Embryonic facial prominence (tissue), 1 donor: Measurements from ENCODE around the gene SNCA.

Experiments used
- DNase-seq: peaks from one replicate; pipeline ENCODE4 v3.0.0-alpha.2; 2016; ENCODE audit errors: extremely low spot score

Gene SNCA

GRCh38 chr4:89754531-89754930 lies 82.4 kb downstream of the SNCA start:
- no peak for DNase-seq

- DNase-seq, result peak; percentile 49
These were observed 83.3 kb downstream of the SNCA start for GRCh38 chr4:89753601-89754066.

GRCh38 chr4:89752932-89753598 lies 83.9 kb downstream of the SNCA start:
- no peak for DNase-seq

GRCh38 chr4:89751416-89751815 lies 85.5 kb downstream of the SNCA start:
- no peak for DNase-seq

- DNase-seq, result no peak
These were observed 90.6 kb downstream of the SNCA start for GRCh38 chr4:89746377-89746776.

GRCh38 chr4:89745708-89746107 lies 91.3 kb downstream of the SNCA start:
- DNase-seq, result no peak

GRCh38 chr4:89744914-89745313 lies 92.0 kb downstream of the SNCA start:
- no peak for DNase-seq

GRCh38 chr4:89741768-89742167 lies 95.2 kb downstream of the SNCA start:
- DNase-seq, result no peak

GRCh38 chr4:89739311-89739988 lies 97.5 kb downstream of the SNCA start:
- no peak for DNase-seq

GRCh38 chr4:89737888-89738287 lies 99.1 kb downstream of the SNCA start:
- DNase-seq, result no peak

- DNase-seq, result no peak
These were observed 103.0 kb downstream of the SNCA start for GRCh38 chr4:89733946-89734345.

GRCh38 chr4:89727238-89727637 lies 109.7 kb downstream of the SNCA start:
- DNase-seq, result no peak

- no peak for DNase-seq
These were observed 111.7 kb downstream of the SNCA start for GRCh38 chr4:89725268-89725667.

- no peak for DNase-seq
These were observed 112.2 kb downstream of the SNCA start for GRCh38 chr4:89724716-89725115.

GRCh38 chr4:89723096-89723495 lies 113.9 kb downstream of the SNCA start:
- DNase-seq, result no peak

GRCh38 chr4:89722517-89722916 lies 114.4 kb downstream of the SNCA start:
- DNase-seq, result no peak

- no peak for DNase-seq
These were observed 116.0 kb downstream of the SNCA start for GRCh38 chr4:89720981-89721380.

GRCh38 chr4:89719536-89720090 lies 117.3 kb downstream of the SNCA start:
- DNase-seq, result no peak

- no peak for DNase-seq
These were observed 120.1 kb downstream of the SNCA start for GRCh38 chr4:89716893-89717292.

GRCh38 chr4:89715631-89716030 lies 121.3 kb downstream of the SNCA start:
- no peak for DNase-seq

GRCh38 chr4:89712827-89713226 lies 124.1 kb downstream of the SNCA start:
- no peak for DNase-seq

GRCh38 chr4:89712141-89712540 lies 124.8 kb downstream of the SNCA start:
- peak; percentile 22 for DNase-seq

- DNase-seq, result no peak
These were observed 128.0 kb downstream of the SNCA start for GRCh38 chr4:89708903-89709421.
